Activated T-helper 1 cell treated with anti-CD3 and anti-CD28 coated beads, Interleukin-12 subunit alpha, Interleukin-12 subunit beta, Interleukin-2, Interleukin-4 antibody, amounts not matched to agents 30 ng/mL and 10 ng/mL and 1 ng/mL, durations not matched to agents 14 hours and 24 hours and 36 hours (primary cell): Measurements from ENCODE around the gene CDC6. TPM values are rescaled to one million over a fixed set of nuclear protein-coding genes. Genes with fewer than 3 reads are reported as not detected.
"Not testable (repeated sequence)": the region's sequence is repeated elsewhere in the genome, so short reads cannot be mapped to it uniquely, and the experiment has no call there.

Experiments used
- DNase-seq: peaks from one replicate; pipeline ENCODE4 v3.0.0; 2021; ENCODE audit warnings: low spot score
- H3K27ac Mint-ChIP-seq: one replicate; pipeline ENCODE4 v1.8.0; 2021; ENCODE audit warnings: mild to moderate bottlenecking, mixed read lengths
- H3K27me3 Mint-ChIP-seq: one replicate; pipeline ENCODE4 v1.8.0; 2022; ENCODE audit warnings: mild to moderate bottlenecking, moderate library complexity, mixed read lengths; ENCODE audit not compliant: insufficient read depth
- H3K36me3 Mint-ChIP-seq: one replicate; pipeline ENCODE4 v1.8.0; 2021; ENCODE audit warnings: low read depth, mixed read lengths
- H3K4me1 Mint-ChIP-seq: one replicate; pipeline ENCODE4 v1.8.0; 2021; ENCODE audit warnings: low read depth, mixed read lengths
- H3K4me3 Mint-ChIP-seq: one replicate; pipeline ENCODE4 v1.8.0; 2021; ENCODE audit warnings: mild to moderate bottlenecking, moderate library complexity, mixed read lengths
- H3K9me3 Mint-ChIP-seq: one replicate; pipeline ENCODE4 v1.8.0; 2021; ENCODE audit warnings: mixed read lengths
- intact Hi-C: fragments of 100-400 bp; cut with micrococcal nuclease; formaldehyde crosslinking; loops from one replicate; pipeline ENCODE4 v1.15.1; 2024
- total RNA-seq: library from RNA; stranded (reverse); gene quantifications from 2 replicates; pipeline ENCODE4 v1.2.3, GENCODE V29; 2022

CDC6 gene
- total RNA-seq, 1 donor from 2014 or later, result 135 TPM

DNA sequence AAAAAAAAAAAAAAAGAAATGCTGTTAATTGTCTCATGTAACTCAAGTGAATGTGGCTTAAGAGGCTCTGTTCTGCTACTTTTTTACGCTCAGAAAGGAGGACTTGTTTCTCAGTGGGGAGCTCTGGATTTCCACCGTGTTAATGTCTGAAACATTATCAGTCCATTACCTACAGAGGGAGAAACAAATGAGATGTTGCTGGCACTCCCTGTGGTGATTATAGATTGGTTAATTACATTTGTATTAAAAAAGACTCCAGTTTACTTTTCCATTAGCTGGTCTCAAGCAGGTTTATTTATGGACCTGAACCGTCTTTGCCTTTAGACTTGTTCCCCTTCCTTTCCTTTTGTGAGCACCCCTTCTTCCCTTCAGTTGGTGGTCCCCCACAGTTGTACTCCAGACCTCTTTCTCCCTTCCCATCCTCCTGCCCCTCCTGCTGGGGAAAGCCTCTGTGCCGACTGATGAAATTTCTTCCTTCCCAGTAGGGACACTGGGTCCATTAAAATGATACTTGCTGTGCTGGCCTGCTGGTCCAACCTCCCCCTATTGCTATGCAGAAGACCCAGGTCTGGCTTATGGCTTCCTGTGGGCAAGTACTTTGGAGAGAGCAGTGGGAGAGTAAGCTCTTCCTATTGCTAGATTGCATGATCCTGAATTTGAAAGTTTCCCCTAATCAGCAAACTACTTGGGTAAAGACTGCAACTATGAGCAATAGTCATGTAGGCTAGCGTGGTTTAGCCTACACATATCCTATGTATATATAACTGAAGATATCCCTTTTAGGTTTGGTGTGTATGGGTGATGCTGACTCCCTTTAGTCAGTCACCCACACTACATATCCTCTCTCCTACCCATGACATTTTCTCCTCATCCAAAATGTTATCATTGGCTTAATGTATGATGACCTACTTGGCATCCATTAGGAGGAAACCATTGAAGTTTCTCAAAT, 8.1 kb downstream of the CDC6 start:
- Mint-ChIP-seq H3K27me3 (no peaks in the 10 kb centered on the region), H3K27ac (peak overlapping the region; percentile 80), H3K4me1 (peaks cover 29% of the 10 kb centered on the region), H3K4me3 (peak overlapping the region; percentile 38), H3K36me3 (peaks cover 47% of the 10 kb centered on the region), H3K9me3 (no peaks in the 10 kb centered on the region)
- DNase-seq, result no peak
- intact Hi-C loops, result no loop called here

DNA sequence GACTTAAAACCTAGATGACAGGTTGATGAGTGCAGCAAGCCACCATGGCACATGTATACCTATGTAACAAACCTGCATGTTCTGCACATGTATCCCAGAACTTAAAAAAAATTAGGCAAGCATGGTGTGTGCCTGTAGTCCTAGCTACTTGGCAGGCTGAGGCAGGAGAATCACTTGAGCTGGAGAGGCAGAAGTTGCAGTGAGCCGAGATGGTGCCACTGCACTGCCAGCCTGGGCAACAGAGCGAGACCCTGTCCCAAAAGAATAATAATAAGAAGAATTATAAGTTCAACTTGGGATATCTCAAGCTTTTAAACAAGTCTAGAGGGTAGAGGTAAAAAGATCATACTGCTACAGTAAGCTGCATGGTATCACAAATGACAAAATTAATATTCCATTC, 9.8 kb downstream of the CDC6 start:
- Mint-ChIP-seq H3K36me3 (peaks cover 49% of the 10 kb centered on the region), H3K4me1 (peaks cover 26% of the 10 kb centered on the region), H3K27ac (no peak overlapping the region), H3K27me3 (no peaks in the 10 kb centered on the region), H3K9me3 (no peaks in the 10 kb centered on the region), H3K4me3 (no peak overlapping the region)
- DNase-seq, result no peak
- intact Hi-C loops, result no loop called here

DNA sequence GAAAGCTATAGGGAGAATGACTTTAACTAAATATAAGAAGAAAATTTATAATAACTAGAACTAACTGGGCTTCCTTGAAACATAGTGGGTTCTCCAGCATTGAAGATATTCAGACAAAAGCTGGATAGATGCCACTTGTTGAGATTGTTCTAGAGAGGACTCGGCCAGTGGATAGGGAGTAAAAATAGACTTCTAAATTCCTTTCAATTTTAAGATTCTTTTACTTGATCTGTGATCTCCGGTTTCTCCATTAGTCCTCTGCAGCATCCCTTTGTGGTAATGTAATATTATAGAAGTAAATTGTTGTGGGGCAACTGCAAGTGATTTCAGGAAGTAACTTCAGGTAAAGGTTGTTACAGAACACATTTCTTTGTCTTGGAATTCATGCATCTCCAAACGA, 11.0 kb downstream of the CDC6 start:
- peaks cover 33% of the 10 kb centered on the region for H3K4me1 Mint-ChIP-seq
- H3K27me3 Mint-ChIP-seq, result no peaks in the 10 kb centered on the region
- H3K9me3 Mint-ChIP-seq, result no peaks in the 10 kb centered on the region
- peaks cover 51% of the 10 kb centered on the region for H3K36me3 Mint-ChIP-seq
- no peak for DNase-seq
- intact Hi-C loops, result no loop called here
- H3K4me3 Mint-ChIP-seq, result no peak overlapping the region
- H3K27ac Mint-ChIP-seq, result no peak overlapping the region

DNA sequence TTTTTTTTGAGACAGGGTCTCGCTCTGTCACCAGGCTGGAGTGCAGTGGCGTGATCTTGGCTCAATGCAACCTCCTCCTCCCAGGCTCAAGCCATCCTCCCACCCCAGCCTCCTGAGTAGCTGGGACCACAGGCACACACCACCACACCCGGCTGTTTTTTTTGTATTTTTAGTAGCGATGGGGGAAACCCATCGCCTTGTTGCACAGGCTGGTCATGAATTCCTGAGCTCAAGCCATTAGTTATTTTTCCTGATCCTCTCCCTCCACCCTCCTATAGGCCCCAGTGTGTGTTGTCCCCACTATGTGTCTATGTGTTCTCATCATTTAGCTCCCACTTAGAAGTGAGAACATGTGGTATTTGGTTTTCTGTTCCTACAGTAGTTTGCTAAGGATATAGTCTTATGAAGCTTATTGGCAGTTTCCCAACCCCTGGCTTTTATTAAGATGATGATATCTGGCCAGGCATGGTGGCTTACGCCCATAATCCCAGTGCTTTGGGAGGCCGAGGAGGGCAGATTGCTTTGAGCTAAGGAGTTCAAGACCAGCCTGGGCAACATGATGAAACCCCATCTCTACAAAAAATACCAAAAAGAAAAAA, 11.6 kb downstream of the CDC6 start:
- peak overlapping the region; percentile 9 for H3K27ac Mint-ChIP-seq
- DNase-seq, H3K9me3 Mint-ChIP-seq, H3K4me3 Mint-ChIP-seq, H3K27me3 Mint-ChIP-seq, intact Hi-C loops: not testable (repeated sequence)
- peaks cover 52% of the 10 kb centered on the region for H3K36me3 Mint-ChIP-seq
- peaks cover 38% of the 10 kb centered on the region for H3K4me1 Mint-ChIP-seq

DNA sequence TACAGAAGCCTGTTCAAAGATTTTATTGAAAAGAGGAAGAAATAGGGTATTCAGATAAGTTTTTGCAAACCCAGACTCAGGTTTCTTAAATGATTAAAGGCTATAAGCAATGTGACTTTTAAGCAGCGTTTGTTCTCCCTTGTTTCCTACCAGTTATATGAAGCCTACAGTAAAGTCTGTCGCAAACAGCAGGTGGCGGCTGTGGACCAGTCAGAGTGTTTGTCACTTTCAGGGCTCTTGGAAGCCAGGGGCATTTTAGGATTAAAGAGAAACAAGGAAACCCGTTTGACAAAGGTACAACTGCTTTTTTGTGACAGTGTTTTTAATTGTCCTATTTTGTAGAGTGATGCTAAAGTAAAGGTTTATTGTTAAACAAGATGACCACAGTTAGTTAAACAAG, 13.6 kb downstream of the CDC6 start:
- Mint-ChIP-seq H3K9me3 (no peaks in the 10 kb centered on the region), H3K4me3 (no peak overlapping the region), H3K27ac (no peak overlapping the region), H3K27me3 (no peaks in the 10 kb centered on the region), H3K4me1 (peaks cover 31% of the 10 kb centered on the region), H3K36me3 (peaks cover 38% of the 10 kb centered on the region)
- DNase-seq, result no peak
- intact Hi-C loops, result no loop called here

DNA sequence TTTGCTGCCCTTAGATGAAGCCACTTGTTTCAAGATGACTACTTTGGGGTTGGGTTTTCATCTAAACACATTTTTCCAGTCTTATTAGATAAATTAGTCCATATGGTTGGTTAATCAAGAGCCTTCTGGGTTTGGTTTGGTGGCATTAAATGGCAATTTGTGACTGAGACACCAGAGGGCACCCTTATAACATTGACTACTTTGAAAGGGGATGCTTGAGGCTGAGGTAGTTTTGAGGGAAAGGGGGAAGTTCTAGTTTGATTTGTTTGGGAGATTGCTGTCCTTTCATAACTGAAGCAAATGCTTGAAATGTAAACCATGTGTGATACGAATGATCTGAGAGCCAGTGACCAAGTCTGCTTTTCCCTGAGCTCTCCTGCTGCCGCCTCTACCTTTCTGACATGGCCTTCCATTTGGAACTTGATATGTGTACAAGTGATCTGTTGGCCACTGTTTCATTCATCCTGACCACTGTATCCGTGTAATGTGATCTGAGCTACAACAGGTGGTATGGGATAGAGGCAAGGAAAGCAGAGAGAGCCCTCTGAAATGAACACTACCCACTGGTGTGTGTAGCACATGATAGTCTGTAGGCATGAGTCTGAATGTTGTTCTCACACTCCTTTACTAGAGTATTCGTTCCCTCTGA, 15.5 kb downstream of the CDC6 start:
- H3K27me3 Mint-ChIP-seq, result no peaks in the 10 kb centered on the region
- DNase-seq, result peak; percentile 25
- H3K9me3 Mint-ChIP-seq, result no peaks in the 10 kb centered on the region
- no peak overlapping the region for H3K27ac Mint-ChIP-seq
- H3K36me3 Mint-ChIP-seq, result peaks cover 27% of the 10 kb centered on the region
- intact Hi-C loops, result loop anchor here (1.0 kb wide), 2 partner anchors 19 to 52 kb away; no protein-coding TSS in a partner anchor
- peaks cover 22% of the 10 kb centered on the region for H3K4me1 Mint-ChIP-seq
- H3K4me3 Mint-ChIP-seq, result no peak overlapping the region

DNA sequence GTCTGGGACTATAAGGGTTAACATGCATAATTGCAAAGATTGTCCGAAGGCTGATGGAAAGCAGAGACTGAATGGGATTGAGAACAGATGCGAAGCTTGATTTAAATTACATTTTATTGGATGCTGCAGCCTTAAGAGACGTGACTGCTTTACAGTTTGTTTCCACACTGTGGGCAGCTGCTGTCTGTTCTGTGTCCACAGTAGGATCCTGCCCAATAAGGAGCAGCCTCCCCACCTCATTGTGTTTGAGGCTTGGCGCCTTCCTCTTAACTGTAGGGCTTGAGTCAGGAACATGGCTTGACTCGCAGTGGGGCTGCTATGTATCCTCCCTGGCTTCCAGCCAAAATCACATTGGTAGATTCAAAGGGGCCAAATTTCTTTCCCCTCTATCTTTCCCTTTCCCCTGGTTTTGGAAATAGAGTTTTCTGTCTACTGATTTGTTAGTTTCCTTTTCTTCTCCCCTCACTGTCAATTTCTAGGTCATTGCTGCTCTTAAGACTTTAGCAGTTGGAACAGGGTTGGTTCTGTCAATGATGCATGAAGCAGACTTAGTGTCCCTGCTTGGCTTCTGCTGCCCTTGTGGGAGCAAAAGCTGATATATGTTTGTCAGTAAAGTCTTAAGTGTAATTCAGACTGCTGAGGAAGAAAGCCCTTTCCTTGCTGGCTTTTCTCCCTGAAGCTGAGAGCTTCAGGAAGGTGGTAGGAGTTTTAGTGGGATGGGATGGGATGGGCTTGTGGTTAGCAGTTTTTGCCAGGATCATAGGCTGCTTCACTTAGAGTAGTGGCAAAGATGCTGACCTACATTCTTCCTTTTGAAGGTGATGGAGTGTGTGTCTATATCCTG, 16.3 kb downstream of the CDC6 start:
- H3K27ac Mint-ChIP-seq, result no peak overlapping the region
- no peaks in the 10 kb centered on the region for H3K9me3 Mint-ChIP-seq
- no peak overlapping the region for H3K4me3 Mint-ChIP-seq
- H3K27me3 Mint-ChIP-seq, result no peaks in the 10 kb centered on the region
- intact Hi-C loops, result loop anchor here (1.0 kb wide), 2 partner anchors 18 to 51 kb away; no protein-coding TSS in a partner anchor
- H3K36me3 Mint-ChIP-seq, result peaks cover 25% of the 10 kb centered on the region
- peaks cover 22% of the 10 kb centered on the region for H3K4me1 Mint-ChIP-seq
- DNase-seq, result no peak

DNA sequence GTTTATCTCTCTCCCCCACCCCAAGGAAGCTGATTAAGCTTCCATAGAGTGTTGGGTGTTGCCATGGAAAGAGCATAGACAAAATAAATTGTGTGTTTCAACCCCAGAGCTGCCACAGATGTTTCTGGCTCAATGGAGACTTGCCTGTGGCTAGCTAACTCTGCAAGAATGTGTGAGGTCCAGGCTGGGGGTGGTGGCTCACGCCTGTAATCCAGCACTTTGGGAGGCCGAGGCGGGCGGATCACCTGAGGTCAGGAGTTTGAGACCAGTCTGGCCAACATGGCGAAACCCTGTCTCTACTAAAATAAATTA, 16.8 kb downstream of the CDC6 start:
- Mint-ChIP-seq H3K4me1 (peaks cover 22% of the 10 kb centered on the region), H3K36me3 (peaks cover 22% of the 10 kb centered on the region)
- H3K27me3 Mint-ChIP-seq, H3K27ac Mint-ChIP-seq, intact Hi-C loops, H3K4me3 Mint-ChIP-seq, DNase-seq, H3K9me3 Mint-ChIP-seq: not testable (repeated sequence)

DNA sequence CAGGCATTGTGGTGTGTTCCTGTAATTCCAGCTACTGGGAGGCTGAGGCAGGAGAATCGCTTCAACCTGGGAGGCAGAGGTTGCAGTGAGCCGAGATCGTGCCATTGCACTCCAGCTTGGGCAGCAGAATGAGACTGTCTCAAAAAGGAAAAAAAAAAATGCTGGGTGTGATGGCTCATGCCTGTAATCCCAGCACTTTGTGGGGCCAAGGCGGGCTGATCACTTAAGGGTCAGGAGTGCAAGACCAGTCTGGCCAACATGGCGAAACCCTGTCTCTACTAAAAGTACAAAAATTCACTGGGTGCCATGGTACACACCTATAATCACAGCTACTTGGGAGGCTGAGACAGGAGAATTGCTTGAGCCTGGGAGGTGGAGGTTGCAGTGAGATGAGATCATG, 17.2 kb downstream of the CDC6 start:
- DNase-seq, H3K9me3 Mint-ChIP-seq, H3K4me3 Mint-ChIP-seq, H3K27ac Mint-ChIP-seq, H3K27me3 Mint-ChIP-seq, intact Hi-C loops: not testable (repeated sequence)
- H3K36me3 Mint-ChIP-seq, result peaks cover 22% of the 10 kb centered on the region
- peaks cover 22% of the 10 kb centered on the region for H3K4me1 Mint-ChIP-seq

DNA sequence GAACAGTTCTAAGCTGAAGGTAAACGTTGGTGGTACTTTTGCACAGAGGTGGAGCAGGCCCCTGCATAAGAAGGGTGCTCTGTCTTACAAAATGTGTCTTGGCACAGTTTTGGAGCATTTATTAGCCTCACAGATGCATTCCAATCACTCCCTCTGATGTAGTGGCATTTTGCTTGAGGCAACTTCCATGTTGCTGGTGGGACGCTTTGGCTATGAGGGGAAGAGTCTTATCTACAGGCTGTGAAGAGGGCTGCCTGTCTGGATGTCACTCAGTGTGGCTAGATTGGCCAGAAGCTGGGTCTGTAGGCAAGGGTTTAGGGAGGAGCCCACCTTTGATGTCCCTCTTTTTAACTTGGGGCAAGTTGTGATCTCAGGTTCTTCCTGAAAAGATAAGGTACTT, 18.7 kb downstream of the CDC6 start:
- Mint-ChIP-seq H3K27me3 (no peaks in the 10 kb centered on the region), H3K36me3 (peaks cover 16% of the 10 kb centered on the region), H3K4me3 (no peak overlapping the region), H3K4me1 (peaks cover 22% of the 10 kb centered on the region), H3K27ac (no peak overlapping the region), H3K9me3 (no peaks in the 10 kb centered on the region)
- DNase-seq, result no peak
- intact Hi-C loops, result no loop called here

DNA sequence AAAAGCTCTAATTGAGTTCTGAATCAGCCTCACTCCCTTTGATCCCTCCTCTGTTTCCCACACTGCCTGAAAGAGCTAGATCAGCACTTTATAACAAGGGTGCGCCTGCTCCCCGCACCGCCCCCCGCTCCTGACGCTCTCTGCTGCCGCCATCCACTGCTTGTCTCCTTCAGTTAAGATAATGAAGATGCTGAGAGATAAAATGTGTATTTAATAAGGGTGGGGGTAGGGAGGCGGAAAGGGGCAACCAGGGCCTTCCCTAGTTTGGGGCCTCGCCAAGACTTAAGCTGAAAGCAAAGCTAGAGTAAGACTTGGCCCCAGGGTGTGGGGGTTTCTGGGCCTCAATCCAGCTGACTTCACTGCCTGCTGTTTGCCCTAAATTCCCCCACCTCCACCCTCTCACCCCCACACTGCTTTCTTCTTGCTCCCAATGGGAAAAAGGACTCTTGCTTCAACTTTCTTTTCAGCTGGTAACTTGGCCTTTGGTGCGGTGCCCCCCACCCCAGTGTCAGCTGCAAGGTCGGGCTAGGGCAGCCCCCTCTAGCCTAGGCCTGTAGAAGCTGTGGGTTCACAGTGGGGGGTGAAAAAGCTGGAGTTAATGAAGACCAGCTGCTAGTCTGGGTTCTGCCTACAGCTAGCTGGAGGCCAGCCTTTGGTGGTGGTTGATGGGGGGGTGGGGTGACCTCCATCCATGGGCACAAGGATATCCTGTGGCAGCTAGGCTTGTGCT, 19.5 kb downstream of the CDC6 start:
- H3K9me3 Mint-ChIP-seq, result no peaks in the 10 kb centered on the region
- no peak overlapping the region for H3K4me3 Mint-ChIP-seq
- H3K4me1 Mint-ChIP-seq, result peaks cover 22% of the 10 kb centered on the region
- H3K36me3 Mint-ChIP-seq, result peaks cover 14% of the 10 kb centered on the region
- intact Hi-C loops, result no loop called here
- DNase-seq, result no peak
- H3K27me3 Mint-ChIP-seq, result no peaks in the 10 kb centered on the region
- H3K27ac Mint-ChIP-seq, result no peak overlapping the region

DNA sequence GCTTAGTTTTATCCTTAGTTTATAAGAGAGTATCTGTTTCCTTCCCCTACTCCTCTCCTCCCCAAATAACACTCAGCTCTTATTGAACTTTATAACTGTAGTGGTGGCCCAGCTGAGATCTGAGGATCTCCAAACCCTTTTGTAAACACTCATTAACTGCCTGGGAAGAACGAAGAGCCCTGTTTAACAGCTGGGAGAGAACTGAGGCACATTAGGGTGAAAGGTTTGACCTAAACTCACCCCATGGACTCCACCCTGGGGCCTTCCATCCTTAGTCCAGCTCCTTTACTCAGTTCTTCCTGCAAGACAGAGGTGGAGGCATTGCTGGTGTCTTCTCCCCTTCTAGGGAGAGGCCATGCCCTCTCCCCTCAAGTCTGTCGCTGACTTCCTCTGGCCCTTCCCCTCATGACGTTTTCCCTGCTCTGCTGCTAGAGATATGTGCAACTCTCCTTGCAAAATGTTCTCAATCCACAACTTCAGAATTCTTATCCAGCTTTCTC, 20.1 kb downstream of the CDC6 start:
- Mint-ChIP-seq H3K27me3 (no peaks in the 10 kb centered on the region), H3K27ac (no peak overlapping the region), H3K36me3 (peaks cover 12% of the 10 kb centered on the region), H3K4me1 (peaks cover 17% of the 10 kb centered on the region), H3K9me3 (no peaks in the 10 kb centered on the region), H3K4me3 (no peak overlapping the region)
- intact Hi-C loops, result no loop called here
- no peak for DNase-seq
